HG02970 (cell line): ENCODE results near the gene PITX2.

Experiments used
- ATAC-seq: cut with Tn5 transposase; IDR thresholded peaks from one replicate; pipeline ENCODE4 v1.9.1; 2021; ENCODE audit warnings: mild to moderate bottlenecking, moderate library complexity, moderate number of reproducible peaks; ENCODE audit not compliant: unreplicated experiment, low FRiP score

PITX2 gene

GRCh38 chr4:110624904-110625494 is 2.1 kb upstream of the PITX2 start:
- no peak for ATAC-seq

GRCh38 chr4:110624398-110624780 is 1.5 kb upstream of the PITX2 start:
- ATAC-seq: no peak

GRCh38 chr4:110623718-110624397 is 981 bp upstream of the PITX2 start:
- ATAC-seq: no peak

- no peak for ATAC-seq
These were observed 782 bp downstream of the PITX2 start for GRCh38 chr4:110621839-110622751.

- ATAC-seq: no peak
These were observed 1.5 kb downstream of the PITX2 start for GRCh38 chr4:110621328-110621812.

- ATAC-seq: no peak
These were observed 2.1 kb downstream of the PITX2 start for GRCh38 chr4:110620691-110621327.

- no peak for ATAC-seq
These were observed 2.6 kb downstream of the PITX2 start for GRCh38 chr4:110620322-110620690.

GRCh38 chr4:110619463-110620247 is 3.2 kb downstream of the PITX2 start:
- no peak for ATAC-seq

GRCh38 chr4:110618581-110619462 is 4.1 kb downstream of the PITX2 start:
- ATAC-seq: no peak

- no peak for ATAC-seq
These were observed 5.0 kb downstream of the PITX2 start for GRCh38 chr4:110617646-110618580.

- no peak for ATAC-seq
These were observed 5.7 kb downstream of the PITX2 start for GRCh38 chr4:110617075-110617640.

- no peak for ATAC-seq
These were observed 6.4 kb downstream of the PITX2 start for GRCh38 chr4:110616238-110617074.

- no peak for ATAC-seq
These were observed 7.3 kb downstream of the PITX2 start for GRCh38 chr4:110615353-110616237.

- no peak for ATAC-seq
These were observed 7.9 kb downstream of the PITX2 start for GRCh38 chr4:110614976-110615352.

- ATAC-seq: no peak
These were observed 8.5 kb downstream of the PITX2 start for GRCh38 chr4:110614173-110614963.
